ENCODE data around the gene NPAS3.

DNA sequence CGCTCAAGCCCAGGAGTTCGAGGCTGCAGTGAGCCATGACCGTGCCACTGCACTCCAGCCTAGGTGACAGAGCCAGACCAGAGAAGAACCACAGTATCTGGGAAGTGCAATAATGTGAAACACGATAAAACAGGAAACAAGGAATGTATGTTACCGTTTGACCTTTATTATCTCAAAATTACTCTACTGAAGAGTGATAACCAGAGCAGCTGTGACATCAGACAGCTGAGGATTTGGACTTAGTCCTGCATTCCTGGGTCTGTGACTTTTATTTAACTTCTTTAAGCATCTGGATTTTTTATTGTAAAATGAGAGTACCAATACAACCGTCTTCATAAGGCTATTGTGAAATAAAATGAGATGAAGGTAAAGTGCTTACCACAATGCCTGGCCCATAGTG lies 806.5 kb downstream of the NPAS3 start:
- no peak for TF ChIP-seq POLR2AphosphoS5 (IDR thresholded peaks at IDR 0.05; ENCODE audit: low read depth, low read length)
- no peak for TF ChIP-seq YY1 (IDR thresholded peaks at IDR 0.05; ENCODE audit: extremely low read depth, insufficient replicate concordance, low read depth, low read length)
- TF ChIP-seq ZNF274 (IDR thresholded peaks at IDR 0.05; ENCODE audit: low read depth, low read length) = no peak
- TF ChIP-seq SIN3A (IDR thresholded peaks at IDR 0.05; ENCODE audit: low read depth) = no peak
- TF ChIP-seq ELF1 (IDR thresholded peaks at IDR 0.05; ENCODE audit: borderline replicate concordance, low read depth) = no peak
- TF ChIP-seq, protein P1, sequence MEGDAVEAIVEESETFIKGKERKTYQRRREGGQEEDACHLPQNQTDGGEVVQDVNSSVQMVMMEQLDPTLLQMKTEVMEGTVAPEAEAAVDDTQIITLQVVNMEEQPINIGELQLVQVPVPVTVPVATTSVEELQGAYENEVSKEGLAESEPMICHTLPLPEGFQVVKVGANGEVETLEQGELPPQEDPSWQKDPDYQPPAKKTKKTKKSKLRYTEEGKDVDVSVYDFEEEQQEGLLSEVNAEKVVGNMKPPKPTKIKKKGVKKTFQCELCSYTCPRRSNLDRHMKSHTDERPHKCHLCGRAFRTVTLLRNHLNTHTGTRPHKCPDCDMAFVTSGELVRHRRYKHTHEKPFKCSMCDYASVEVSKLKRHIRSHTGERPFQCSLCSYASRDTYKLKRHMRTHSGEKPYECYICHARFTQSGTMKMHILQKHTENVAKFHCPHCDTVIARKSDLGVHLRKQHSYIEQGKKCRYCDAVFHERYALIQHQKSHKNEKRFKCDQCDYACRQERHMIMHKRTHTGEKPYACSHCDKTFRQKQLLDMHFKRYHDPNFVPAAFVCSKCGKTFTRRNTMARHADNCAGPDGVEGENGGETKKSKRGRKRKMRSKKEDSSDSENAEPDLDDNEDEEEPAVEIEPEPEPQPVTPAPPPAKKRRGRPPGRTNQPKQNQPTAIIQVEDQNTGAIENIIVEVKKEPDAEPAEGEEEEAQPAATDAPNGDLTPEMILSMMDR (IDR thresholded peaks at IDR 0.05 in 2 of 3, conservative IDR thresholded peaks at IDR 0.05 in 1 of 3; ENCODE audit: borderline replicate concordance in 1 of 3, insufficient read depth in 1 of 3, low read depth in 2 of 3, low read length in 2 of 3) = no peak
- TF ChIP-seq SP1 (IDR thresholded peaks at IDR 0.05; ENCODE audit: low read depth) = no peak
- TF ChIP-seq, protein P2, sequence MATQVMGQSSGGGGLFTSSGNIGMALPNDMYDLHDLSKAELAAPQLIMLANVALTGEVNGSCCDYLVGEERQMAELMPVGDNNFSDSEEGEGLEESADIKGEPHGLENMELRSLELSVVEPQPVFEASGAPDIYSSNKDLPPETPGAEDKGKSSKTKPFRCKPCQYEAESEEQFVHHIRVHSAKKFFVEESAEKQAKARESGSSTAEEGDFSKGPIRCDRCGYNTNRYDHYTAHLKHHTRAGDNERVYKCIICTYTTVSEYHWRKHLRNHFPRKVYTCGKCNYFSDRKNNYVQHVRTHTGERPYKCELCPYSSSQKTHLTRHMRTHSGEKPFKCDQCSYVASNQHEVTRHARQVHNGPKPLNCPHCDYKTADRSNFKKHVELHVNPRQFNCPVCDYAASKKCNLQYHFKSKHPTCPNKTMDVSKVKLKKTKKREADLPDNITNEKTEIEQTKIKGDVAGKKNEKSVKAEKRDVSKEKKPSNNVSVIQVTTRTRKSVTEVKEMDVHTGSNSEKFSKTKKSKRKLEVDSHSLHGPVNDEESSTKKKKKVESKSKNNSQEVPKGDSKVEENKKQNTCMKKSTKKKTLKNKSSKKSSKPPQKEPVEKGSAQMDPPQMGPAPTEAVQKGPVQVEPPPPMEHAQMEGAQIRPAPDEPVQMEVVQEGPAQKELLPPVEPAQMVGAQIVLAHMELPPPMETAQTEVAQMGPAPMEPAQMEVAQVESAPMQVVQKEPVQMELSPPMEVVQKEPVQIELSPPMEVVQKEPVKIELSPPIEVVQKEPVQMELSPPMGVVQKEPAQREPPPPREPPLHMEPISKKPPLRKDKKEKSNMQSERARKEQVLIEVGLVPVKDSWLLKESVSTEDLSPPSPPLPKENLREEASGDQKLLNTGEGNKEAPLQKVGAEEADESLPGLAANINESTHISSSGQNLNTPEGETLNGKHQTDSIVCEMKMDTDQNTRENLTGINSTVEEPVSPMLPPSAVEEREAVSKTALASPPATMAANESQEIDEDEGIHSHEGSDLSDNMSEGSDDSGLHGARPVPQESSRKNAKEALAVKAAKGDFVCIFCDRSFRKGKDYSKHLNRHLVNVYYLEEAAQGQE (IDR thresholded peaks at IDR 0.05; ENCODE audit: low read depth) = no peak
- TF ChIP-seq CBX3 (IDR thresholded peaks at IDR 0.05; ENCODE audit: low read depth) = no peak
